Activated CD4-positive, alpha-beta T cell treated with anti-CD3 and anti-CD28 coated beads for 1 hour (primary cell): ENCODE data around the gene MMP11.

Experiments used
- DNase-seq: peaks from one replicate; pipeline ENCODE4 v3.0.0-alpha.2; 2020

The MMP11 gene

DNA sequence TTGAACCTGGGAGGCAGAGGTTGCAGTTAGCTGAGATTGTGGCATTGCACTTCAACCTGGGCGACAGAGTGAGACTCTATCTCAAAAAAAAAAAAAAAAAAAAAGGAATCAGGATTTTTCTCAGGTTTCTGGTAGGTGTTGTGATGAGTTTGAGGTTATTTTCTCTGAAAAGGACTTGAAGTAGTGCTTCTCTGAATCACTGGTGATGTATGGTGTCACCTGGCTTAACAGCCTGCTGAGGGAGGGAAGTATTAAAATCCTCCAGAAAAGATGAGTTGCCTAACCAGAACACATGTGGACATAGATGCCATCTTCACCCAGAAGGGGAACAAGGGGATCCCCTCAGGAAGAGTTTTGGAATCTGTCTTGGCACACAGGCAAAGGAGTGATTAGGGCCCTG is 34.2 kb downstream of the MMP11 start:
- DNase-seq = no peak

DNA sequence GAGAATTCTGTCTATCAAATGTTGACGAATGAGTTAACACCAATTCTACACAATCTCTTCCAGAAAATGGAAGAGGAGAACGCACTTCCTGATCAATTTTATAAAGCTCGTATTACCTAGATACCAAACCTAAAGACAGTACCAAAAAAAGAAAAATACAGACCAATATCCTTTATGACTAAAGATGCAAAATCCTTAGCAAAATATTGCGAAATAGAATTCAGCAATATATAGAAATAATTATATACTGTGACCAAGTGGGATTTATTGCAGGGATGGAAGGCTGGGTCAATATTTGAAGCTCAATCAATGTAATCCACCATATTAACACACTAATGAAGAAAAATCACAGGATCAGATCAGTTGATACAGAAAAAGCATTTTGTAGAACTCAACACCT is 39.7 kb downstream of the MMP11 start:
- DNase-seq = no peak

DNA sequence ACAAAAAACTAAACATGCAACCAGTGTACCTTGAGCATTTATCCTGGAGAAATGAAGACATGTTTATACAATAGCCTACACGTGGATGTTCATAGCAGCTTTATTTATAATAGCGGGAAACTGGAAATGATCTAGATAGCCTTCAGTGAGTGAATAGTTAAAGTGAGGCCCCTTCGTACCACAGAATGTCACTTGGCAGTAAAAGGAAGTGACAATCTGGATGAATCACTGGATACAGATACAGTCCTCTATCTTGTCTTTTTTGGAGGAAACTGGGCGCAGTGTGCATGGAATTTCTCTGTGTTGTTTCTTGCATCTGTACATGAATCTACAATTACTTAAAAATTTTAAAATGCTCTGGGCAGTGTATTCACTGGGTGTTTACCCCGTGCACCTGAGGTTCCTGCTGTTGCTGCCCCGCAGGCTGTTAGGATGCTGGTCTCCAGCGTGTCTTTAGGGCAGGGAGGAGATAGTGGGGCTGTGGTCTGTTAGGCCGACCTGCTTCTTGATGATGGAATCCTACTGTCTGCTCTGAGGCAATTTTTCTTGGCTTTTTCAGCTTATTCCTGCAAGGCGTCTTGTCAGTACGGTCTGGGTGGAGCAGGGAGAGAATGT is 43.0 kb downstream of the MMP11 start:
- no peak for DNase-seq

DNA sequence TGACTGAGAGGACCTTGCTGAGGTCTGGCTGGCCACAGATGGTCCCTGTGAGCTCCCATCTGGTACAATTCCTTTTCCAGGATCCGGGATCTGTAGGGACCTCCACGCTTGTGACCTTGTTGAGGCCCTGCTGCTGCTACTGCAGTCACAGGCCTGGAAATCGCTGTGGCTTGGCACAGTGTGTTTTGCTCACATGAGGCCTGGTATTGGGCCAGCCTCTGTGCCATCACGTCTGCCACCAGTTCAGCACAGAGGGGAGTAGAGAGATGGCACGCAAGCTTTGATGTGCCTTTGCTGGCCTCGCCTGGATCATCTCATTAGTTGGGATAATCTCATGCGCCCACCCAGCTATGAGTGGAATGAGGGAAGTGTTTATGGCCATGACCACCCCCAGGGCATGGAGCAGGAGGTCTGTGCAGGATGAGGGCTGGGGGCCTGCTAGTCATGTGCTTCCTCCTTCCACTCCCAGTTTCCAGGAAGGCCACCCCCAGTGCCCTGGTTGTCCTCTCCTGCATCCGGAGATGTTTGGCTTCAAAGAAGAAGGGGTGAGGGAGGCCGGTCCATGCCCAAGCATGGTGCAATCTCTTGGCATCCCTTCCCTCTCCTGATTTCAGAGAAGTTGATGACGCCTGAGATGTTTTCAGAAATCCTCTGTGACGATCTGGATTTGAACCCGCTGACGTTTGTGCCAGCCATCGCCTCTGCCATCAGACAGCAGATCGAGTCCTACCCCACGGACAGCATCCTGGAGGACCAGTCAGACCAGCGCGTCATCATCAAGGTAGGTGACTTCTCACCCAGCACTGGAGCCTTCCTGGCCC is 43.7 kb downstream of the MMP11 start:
- no peak for DNase-seq

DNA sequence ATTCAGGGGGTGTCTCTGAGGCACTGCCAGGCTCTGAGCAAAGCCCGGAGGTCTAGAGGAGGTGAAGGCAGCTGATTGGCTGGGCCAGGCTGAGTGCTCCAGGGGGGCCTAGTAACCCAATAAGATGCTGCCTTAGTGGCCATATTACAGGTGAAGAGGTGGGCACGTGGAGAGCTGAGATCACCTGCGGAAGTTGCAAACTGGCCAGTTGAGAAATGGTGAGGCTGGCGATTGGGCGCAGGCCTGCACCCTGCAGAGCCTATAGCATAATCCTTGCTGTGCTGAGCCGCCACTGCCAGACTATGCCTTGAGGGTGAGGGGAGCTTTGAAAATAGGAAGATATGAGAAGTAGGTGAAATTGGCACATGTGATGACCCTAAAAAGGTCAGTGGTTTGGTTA is 44.5 kb downstream of the MMP11 start:
- DNase-seq = no peak

DNA sequence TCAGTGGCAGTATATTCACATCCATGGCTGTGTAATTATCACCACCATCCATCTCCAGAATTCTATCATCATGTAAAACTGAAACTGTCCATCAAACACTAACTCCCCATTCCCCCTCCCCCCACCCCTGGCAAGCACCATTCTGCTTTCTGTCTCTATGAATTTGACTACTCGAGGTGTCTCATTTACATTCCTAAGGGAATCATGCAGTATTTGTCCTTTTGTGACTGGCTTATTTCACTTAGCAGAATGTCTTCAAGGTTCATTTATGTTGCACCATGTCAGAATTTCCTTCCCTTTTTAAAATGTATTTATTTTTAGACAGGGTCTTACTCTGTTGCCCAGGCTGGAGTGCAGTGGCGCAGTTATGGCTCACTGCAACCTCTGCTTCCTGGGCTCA is 45.9 kb downstream of the MMP11 start:
- no peak for DNase-seq

DNA sequence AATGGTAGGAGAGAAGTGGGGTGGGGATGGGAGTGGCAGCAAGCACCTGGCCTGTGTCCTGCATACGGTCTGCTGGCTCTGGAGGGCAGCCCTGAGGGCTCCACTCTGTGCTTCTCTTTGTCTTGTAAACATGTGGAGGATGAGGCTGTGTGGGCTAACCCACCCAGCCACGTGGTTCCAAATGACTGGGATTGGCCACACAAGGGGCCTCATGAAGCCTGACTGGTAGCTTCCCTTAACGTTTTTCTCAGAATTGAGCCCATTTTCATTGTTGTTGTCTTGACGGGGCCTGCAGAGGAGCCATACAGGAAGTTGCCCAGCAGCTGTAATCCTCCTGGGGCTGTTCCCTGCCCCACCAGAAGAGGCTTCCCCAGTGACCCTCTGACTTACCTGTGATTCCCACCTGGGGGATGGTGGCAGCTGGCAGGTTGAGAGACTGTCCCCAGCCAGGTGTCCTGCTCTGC is 48.1 kb downstream of the MMP11 start:
- no peak for DNase-seq

DNA sequence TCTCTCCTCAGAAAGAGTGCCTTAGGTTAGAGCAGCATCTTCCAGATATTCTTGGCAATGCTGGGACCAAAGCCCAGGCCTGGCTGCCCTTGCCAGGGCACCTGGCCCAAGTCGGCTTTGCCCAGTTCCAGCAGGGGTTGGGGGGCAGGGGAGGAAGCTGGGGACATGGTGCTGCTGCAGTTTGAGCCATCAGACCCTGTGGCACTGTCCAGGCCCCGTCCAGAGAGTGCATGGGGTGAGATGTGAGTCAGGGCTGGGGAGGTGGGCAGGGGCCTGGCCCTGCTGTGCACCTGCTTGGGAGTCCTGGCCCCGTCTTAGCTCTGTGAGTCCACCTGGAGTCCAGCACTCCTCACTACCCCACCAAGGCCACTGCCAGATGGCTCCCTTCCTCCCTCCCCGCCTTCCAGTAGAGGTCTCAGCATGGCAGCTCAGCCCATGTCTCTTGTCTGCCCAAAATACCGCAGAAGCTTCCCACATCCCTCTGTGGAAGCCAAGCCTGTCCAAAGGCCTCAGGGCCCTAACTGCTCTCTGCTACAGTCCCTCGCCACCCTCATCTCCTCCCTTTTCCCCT is 49.5 kb downstream of the MMP11 start:
- no peak for DNase-seq

DNA sequence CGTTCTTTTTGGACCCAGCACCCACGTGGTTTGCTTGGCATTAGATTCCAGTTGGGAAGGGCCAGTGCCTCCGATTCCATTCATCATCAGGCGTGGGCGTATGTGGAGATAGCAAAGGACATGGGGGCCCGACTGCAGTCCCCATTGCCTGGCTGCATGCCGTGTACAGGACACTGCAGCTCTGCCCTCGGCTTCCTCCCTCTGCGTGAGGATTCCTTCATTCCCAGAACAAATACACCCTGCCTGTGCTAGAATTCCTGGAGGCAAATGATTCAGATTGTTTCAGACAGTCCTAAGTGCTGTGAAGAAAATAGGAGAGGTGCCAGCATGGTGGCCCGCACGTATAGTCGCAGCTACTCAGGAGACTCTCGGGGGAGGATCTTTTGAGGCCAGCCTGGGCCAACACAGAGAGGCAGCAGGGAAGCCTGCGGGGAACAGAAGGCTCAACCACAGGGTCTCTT is 50.7 kb downstream of the MMP11 start:
- no peak for DNase-seq

DNA sequence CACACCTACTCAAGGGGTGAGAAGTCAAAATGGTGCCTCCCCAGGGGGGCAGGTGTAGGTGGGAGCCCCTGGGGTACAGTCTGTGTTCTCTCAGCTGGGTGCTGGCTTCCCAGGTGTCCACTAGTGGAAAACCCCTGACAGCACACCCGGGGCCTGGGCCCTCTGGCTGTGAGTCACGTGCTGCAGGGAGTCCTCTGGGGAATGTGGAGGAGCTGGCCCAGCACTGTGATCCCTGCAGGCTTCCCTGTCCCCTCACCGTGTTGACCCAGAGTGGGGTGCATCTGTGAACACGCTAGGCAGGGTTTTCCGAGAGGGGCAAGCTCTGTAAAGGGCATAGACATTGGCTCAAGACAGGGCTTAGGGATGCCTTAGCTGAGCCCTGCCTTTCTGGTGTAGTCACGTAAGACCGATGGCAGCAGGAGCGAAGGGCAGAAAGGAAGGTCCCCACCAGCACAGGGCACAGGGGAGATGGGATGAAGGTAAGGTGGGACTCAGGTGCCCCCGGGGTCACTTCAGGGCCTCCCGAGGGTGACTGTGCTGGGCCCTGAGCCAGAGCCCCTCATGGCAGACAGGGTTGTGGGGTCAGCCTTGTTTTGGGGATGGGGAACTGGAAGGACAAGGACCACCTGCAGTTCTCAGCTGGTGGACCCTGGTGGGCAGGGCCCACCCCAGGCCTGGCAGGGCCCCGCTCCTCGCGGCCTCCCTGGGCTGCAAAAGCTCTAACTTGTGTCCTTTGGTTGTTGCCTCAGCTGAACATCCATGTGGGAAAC is 52.0 kb downstream of the MMP11 start:
- no peak for DNase-seq

DNA sequence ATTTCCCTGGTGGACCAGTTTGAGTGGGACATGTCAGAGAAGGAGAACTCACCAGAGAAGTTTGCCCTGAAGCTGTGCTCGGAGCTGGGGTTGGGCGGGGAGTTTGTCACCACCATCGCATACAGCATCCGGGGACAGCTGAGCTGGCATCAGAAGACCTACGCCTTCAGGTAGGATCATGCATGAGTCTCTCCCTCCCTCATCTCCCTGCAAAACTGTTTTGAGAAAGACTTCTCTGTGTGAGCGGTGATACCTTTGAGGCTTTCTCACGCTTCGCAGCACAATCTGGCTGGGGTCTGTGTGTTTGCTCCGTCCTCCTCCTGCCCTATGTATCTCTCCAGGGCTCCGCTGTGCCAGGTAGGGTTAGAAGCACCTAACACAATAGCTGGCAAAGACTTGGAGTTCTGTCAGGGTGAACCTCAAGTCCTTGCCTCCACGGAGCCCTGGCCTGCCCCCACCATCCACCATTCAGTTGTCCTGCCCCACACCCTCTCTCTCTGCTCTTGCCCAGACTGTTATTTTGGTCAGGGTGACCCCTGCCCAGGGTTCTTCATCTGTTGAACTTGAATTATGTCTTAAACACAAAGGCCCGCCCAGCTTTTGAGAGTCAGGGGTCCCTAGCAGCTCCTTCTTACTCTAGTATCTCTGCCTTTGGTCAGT is 52.7 kb downstream of the MMP11 start:
- no peak for DNase-seq

DNA sequence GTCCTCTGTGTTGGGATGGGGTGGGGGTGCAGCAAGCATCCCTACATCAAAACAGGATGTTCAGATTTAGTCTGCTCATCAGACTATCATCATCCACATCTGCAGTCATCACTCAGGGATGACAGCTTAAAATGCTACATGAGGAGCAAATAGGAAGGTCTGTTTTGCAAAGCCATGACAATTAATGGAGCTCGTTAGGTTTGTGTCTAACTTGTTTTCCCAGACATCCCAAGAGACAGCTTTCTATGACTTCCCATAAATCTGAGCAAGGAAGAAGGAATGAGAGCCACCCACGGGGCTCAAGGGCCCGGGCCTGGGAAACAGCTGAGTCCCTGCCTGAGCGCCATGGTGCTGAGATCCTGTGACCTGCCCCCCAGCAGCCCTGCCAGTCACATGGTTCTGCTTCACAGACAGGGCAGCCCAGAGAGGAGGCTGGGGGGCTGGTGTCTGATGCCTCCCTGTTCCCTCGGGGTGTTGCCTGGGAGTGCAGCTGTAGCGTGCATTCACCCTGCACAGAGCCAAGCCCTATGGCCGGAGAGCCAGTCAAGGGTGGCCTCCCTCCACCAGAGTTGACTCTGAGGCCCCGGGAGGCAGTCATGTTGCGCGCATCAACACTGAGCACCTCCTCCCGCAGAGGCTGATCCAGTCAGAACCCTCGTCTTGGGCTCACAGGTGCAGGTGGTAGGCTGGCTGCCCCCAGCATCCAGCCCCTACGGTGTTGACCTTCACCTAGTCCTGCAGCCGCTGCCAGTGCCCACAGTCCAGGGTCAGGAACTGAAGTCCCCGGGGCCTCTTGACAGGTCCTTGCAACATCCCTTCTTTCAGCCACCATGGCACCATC is 54.1 kb downstream of the MMP11 start:
- DNase-seq = no peak

DNA sequence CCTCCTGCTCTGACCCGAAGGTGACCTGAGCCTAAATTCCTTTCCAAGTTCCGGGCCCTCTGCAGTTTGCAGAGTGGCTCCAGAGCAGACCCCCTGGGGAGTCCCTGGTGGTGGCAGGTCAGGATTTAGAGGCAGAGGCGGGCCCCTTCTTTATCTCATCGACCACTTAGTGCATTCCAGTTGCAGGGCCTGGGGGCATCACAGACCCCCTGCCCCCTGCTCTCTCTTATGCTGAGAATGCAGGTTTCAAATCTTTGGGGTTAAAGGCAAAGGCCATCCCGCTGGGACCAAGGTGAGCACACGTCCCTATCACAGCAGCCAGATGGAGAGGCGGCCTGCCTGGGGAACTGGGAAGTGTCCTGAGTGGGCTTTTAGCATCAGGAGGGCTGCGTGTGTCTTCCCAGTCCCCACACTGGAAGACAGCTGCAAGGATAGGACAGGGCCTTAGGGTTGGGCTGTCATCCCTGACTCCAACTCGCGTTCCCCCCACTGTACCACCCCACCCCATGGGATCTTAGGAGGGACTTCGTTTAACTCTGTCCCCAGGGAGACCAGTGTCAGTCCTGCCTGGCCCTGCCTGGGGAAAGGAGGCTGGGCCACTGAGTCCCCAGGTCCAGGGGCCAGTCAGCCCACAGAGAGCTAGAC is 54.8 kb downstream of the MMP11 start:
- DNase-seq = no peak

DNA sequence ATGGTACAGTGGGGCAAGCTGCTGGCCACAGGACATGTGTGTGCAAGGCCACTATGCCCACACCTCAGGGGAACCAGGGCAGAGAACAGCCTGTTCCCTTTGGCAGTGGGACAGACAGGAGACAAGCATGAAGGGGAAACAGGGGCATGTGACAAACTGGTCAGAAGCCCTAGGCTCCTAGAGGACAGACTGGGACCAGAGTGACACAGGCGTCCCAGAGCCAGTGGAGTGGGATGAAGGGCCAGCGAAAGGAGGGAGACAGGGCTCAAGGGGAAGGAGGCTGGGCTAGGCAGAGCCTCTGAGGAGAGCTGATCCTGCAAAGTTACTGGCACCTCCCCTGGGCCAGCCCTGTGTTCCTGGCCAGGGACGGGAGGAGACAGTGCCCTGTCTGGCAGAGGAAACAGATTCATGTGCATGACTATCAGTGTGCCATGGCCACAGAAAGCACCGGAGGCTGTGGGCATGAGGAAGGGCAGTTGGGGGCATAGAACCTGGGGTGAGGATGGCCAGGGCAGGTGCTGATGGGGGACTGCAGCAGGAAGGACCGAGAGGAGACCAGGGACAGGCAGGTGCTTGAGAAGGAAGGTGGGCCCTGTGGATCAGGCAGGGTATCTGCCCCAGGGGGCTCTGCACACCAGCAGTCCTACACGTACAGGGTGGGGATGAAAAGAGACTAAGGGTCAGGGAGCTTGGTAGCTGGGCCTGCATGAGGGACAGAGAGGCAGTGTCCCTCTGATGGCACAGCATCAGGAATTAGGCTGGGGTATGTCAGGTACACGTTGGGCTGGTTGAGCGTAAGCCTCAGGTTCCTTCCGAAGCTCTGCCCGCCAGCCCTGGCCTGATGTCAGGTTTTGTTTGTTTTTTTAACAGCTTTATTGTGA is 56.4 kb downstream of the MMP11 start:
- no peak for DNase-seq

DNA sequence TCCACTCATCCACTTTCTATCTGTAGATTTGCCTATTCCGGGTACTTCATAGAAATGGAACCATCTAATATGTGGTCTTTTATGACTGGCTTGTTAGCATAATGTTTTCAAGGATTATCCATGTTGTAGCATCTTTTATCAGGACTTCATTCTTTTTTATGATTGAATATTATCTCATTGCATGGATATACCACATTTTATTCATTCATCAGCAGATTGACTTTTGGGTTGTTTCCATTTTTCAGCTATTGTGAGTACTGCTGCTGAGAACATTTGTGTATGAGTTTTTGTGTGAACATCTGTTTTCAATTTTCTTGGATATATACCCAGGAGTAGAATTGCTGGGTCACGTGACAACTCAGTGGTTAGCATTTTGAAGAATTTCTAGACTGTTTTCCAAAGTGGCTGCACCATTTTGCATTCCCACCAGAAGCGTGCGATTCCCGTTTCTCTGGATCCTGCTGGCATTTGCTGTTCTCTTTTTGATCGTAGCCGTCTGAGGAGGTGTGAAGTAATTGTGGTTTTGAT is 57.3 kb downstream of the MMP11 start:
- DNase-seq = no peak

DNA sequence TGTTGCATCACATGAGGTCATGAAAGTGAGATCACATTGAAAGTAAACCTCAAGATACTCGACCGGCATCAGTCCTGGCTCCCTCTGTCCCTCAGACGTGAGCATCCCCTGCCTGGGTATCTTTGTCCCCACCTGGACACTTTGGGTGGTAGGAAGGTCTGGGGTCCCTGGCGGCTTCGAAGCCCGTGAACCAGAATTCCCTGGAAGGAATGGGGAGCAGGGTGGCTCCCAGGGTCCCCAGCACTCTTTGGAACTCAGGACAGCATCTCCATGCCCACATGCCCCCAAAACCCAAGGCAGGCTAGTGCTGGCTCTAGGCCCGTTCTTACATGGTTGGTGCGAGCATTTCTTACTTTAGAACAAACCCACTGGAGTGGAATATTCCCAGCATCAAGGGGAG is 58.6 kb downstream of the MMP11 start:
- no peak for DNase-seq

DNA sequence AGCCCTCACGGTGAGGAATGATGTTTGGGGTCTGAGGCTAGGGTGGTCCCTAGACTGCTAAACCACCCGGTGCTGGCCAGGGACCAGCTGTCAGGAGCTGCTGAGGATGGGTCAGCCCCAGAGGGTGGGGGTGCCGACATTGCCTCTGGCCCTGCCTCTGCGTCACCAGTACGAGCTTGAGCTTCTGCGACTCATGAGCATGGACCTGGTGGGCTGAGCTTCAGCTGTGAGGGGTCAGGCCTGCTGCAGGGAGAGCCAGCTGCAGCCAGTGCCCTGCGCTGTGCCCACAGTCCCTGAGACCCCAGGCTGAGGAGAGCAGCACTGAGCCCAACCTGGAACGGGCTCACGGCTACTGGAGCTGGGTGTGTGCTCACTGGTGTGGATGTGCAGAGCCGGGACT is 59.1 kb downstream of the MMP11 start:
- no peak for DNase-seq

DNA sequence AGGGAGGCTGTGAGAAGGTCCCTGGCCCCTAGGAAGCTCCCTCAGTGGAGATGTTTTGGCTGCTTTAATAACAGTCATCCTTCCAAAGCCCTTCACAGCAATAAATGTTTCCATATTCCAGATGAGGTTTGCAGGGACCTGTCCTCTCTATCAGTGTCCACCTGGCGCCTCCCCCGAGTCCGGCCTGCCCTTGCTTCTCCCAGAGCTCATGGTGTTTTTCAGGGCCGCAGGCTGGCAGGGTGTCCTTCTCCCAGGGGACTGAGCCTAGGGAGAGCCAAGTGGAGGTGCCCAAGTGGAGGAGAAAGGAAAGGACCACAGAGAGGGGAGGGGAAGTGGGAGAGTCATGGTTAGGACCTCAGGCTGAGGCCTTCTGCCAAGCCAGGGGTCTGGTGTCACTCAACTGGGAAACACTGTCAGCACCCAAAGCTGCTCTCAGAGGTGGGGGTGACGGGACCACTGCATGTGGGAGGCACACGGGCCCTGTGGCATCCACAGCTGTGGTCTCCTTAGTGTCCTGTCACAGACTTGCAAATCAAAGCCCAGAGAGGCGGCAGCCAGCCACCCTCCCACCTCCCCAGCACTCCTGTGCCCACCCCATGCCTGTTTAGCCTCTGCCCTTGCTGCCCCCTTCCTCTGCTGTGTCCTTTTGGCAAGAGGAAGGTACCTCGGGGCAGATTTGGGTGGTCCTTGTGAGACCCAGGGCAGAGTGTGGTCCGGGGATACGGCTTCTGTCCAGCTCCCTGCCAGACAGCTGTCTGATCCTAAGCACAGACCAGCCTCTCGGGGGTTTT is 59.8 kb downstream of the MMP11 start:
- no peak for DNase-seq
